ENCODE data around the gene DIDO1. TPM values are rescaled to one million over a fixed set of nuclear protein-coding genes. Genes with fewer than 3 reads are reported as not detected.
A peak's percentile ranks its signal among the peaks of the same experiment; 100 is the strongest.

DIDO1 gene
- total RNA-seq, 1 donor from 2014 or later: 71.2 TPM

GRCh38 chr20:62949962-62950361 lies 23.7 kb upstream of the DIDO1 start:
- H3K9me3 Mint-ChIP-seq (ENCODE audit: low read depth): no peaks in the 10 kb centered on the region
- no peak for TF ChIP-seq CTCF (IDR thresholded peaks at IDR 0.05; ENCODE audit: unreplicated experiment)
- no peak overlapping the region for H3K4me3 Mint-ChIP-seq (ENCODE audit: low read depth)
- H3K4me1 Mint-ChIP-seq (ENCODE audit: low read depth): peaks cover 7% of the 10 kb centered on the region
- no peak for DNase-seq (ENCODE audit: low spot score, unreplicated experiment)
- H3K36me3 Mint-ChIP-seq (ENCODE audit: insufficient read depth): peaks cover 16% of the 10 kb centered on the region
- H3K27ac Mint-ChIP-seq: peak overlapping the region; percentile 76
- no peaks in the 10 kb centered on the region for H3K27me3 Mint-ChIP-seq

GRCh38 chr20:62949153-62949821 lies 23.0 kb upstream of the DIDO1 start:
- Mint-ChIP-seq H3K27me3 (no peaks in the 10 kb centered on the region), H3K4me3 (ENCODE audit: low read depth) (no peak overlapping the region), H3K9me3 (ENCODE audit: low read depth) (no peaks in the 10 kb centered on the region), H3K36me3 (ENCODE audit: insufficient read depth) (peaks cover 19% of the 10 kb centered on the region), H3K27ac (no peak overlapping the region), H3K4me1 (ENCODE audit: low read depth) (peaks cover 6% of the 10 kb centered on the region)
- no peak for DNase-seq (ENCODE audit: low spot score, unreplicated experiment)
- no peak for TF ChIP-seq CTCF (IDR thresholded peaks at IDR 0.05; ENCODE audit: unreplicated experiment)

DNA sequence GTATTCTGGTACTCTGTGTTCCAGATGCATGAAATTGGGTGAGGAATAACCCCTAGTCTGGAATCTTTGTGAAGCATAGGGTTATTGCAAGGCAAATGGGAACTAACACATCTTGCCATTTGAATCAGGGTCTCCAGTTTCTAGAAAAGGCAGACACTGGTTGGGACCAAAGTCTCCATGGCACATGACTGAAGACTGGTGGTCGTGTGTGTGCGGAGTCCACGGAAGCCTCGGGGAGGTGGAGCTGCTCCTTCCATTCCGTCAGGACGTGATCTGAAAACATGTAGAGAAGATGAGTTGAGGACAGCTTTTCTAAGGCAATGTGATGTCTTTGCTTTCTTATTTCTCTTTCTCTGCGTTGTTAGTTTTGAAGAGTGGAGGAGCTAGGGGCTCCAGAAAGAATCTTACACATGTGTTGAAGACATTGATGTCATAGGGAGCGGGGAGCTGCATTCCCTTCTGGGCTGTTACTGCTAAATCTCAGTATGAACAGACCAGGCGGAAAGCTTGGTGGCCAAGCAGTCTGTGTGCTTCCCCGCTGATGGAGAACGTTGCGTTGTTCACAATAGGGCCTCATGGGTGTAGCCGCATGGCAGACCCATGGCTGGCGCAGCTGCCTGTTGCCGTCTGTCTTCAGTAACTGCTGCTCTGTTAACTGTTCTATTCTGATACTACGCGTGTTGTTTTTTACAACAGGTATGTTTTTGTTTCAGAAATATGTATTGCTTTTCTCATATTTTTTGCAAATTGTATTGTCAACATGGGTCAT lies 21.4 kb upstream of the DIDO1 start:
- peaks cover 24% of the 10 kb centered on the region for H3K36me3 Mint-ChIP-seq (ENCODE audit: insufficient read depth)
- no peaks in the 10 kb centered on the region for H3K9me3 Mint-ChIP-seq (ENCODE audit: low read depth)
- DNase-seq (ENCODE audit: low spot score, unreplicated experiment): no peak
- no peak for TF ChIP-seq CTCF (IDR thresholded peaks at IDR 0.05; ENCODE audit: unreplicated experiment)
- H3K27me3 Mint-ChIP-seq: no peaks in the 10 kb centered on the region
- no peak overlapping the region for H3K27ac Mint-ChIP-seq
- no peak overlapping the region for H3K4me3 Mint-ChIP-seq (ENCODE audit: low read depth)
- H3K4me1 Mint-ChIP-seq (ENCODE audit: low read depth): peaks cover 2% of the 10 kb centered on the region

GRCh38 chr20:62946918-62947317 lies 20.6 kb upstream of the DIDO1 start:
- H3K36me3 Mint-ChIP-seq (ENCODE audit: insufficient read depth): peaks cover 25% of the 10 kb centered on the region
- no peak for TF ChIP-seq CTCF (IDR thresholded peaks at IDR 0.05; ENCODE audit: unreplicated experiment)
- no peak overlapping the region for H3K27ac Mint-ChIP-seq
- H3K4me1 Mint-ChIP-seq (ENCODE audit: low read depth): no peaks in the 10 kb centered on the region
- H3K27me3 Mint-ChIP-seq: no peaks in the 10 kb centered on the region
- no peak overlapping the region for H3K4me3 Mint-ChIP-seq (ENCODE audit: low read depth)
- H3K9me3 Mint-ChIP-seq (ENCODE audit: low read depth): no peaks in the 10 kb centered on the region
- DNase-seq (ENCODE audit: low spot score, unreplicated experiment): no peak

GRCh38 chr20:62945771-62946339 lies 19.6 kb upstream of the DIDO1 start:
- H3K9me3 Mint-ChIP-seq (ENCODE audit: low read depth): no peaks in the 10 kb centered on the region
- DNase-seq (ENCODE audit: low spot score, unreplicated experiment): no peak
- H3K4me1 Mint-ChIP-seq (ENCODE audit: low read depth): no peaks in the 10 kb centered on the region
- H3K27ac Mint-ChIP-seq: no peak overlapping the region
- TF ChIP-seq CTCF (IDR thresholded peaks at IDR 0.05; ENCODE audit: unreplicated experiment): no peak
- H3K4me3 Mint-ChIP-seq (ENCODE audit: low read depth): no peak overlapping the region
- H3K36me3 Mint-ChIP-seq (ENCODE audit: insufficient read depth): peaks cover 25% of the 10 kb centered on the region
- no peaks in the 10 kb centered on the region for H3K27me3 Mint-ChIP-seq

Measured in progenitor cell of endocrine pancreas (in vitro differentiated cells).